Hepatocyte (in vitro differentiated cells): ENCODE data around the gene CORO6. TPM values are rescaled to one million over a fixed set of nuclear protein-coding genes. Genes with fewer than 3 reads are reported as not detected.

Experiments
- DNase-seq: peaks from one replicate; pipeline ENCODE4 v3.0.0-alpha.2; 2016; ENCODE audit warnings: low spot score
- H2AFZ ChIP-seq: fragments of 200-600 bp; sonication (generic); 2 replicates; pipeline ENCODE4 v1.6.0; 2016; ENCODE audit warnings: antibody characterized with exemption, mild to moderate bottlenecking
- H3K27ac ChIP-seq: fragments of 200-600 bp; sonication (generic); 2 replicates; pipeline ENCODE4 v1.5.1; 2016; ENCODE audit warnings: mild to moderate bottlenecking
- H3K27me3 ChIP-seq: fragments of 200-600 bp; sonication (generic); 2 replicates; pipeline ENCODE4 v1.6.1; 2016
- H3K36me3 ChIP-seq: fragments of 200-600 bp; sonication (generic); replicated peaks from 2 replicates; pipeline ENCODE4 v1.5.1; 2016; ENCODE audit warnings: low read depth; ENCODE audit not compliant: insufficient read depth
- H3K4me1 ChIP-seq: fragments of 200-600 bp; sonication (generic); 2 replicates; pipeline ENCODE4 v1.5.1; 2016; ENCODE audit warnings: mild to moderate bottlenecking, moderate library complexity; ENCODE audit not compliant: insufficient read depth
- H3K4me2 ChIP-seq: fragments of 200-600 bp; sonication (generic); 2 replicates; pipeline ENCODE4 v1.6.0; 2016
- H3K4me3 ChIP-seq: fragments of 200-600 bp; sonication (generic); 2 replicates; pipeline ENCODE4 v1.5.1; 2016; ENCODE audit warnings: mild to moderate bottlenecking
- H3K79me2 ChIP-seq: fragments of 200-600 bp; sonication (generic); 2 replicates; pipeline ENCODE4 v1.6.0; 2017; ENCODE audit warnings: mild to moderate bottlenecking
- H3K9me2 ChIP-seq: fragments of 200-600 bp; sonication (generic); replicated peaks from 2 replicates; pipeline ENCODE4 v1.6.0; 2017; ENCODE audit warnings: mild to moderate bottlenecking; ENCODE audit not compliant: insufficient read depth
- H3K9me3 ChIP-seq: fragments of 200-600 bp; sonication (generic); 2 replicates; pipeline ENCODE4 v1.5.1; 2016; ENCODE audit warnings: low read depth, mild to moderate bottlenecking
- H4K20me1 ChIP-seq: fragments of 200-600 bp; sonication (generic); 2 replicates; pipeline ENCODE4 v1.6.0; 2016; ENCODE audit warnings: mild to moderate bottlenecking; ENCODE audit not compliant: insufficient read depth, poor library complexity, severe bottlenecking
- CTCF ChIP-seq: fragments of 200-600 bp; sonication (generic); IDR thresholded peaks from 2 replicates; pipeline ENCODE4 v1.5.1; 2016; ENCODE audit warnings: antibody characterized with exemption, mild to moderate bottlenecking; ENCODE audit not compliant: poor library complexity
- EZH2 ChIP-seq: fragments of 200-600 bp; sonication (generic); IDR thresholded peaks from 2 replicates; pipeline ENCODE4 v1.6.1; 2016; ENCODE audit warnings: antibody characterized with exemption, mild to moderate bottlenecking, borderline replicate concordance
- EZH2phosphoT487 ChIP-seq: fragments of 200-600 bp; sonication (generic); IDR thresholded peaks from one replicate; pipeline ENCODE4 v1.6.1; 2018; ENCODE audit warnings: antibody characterized with exemption, mild to moderate bottlenecking, low read depth, moderate library complexity; ENCODE audit not compliant: unreplicated experiment, severe bottlenecking
- WGBS: methylation state at CpG from one replicate; pipeline ENCODE4 v1.1.6; 2016; ENCODE audit warnings: low lambda C conversion rate; ENCODE audit errors: missing lambda C conversion rate; 5-methylcytosine and 5-hydroxymethylcytosine counted together
- polyA plus RNA-seq: library from polyadenylated mRNA; unstranded; fragments of >200 nt; fragmentation: Nextera tagmentation; extraction: Ambion mirVana; gene quantifications from 2 replicates; pipeline ENCODE4 v1.2.1, GENCODE V29; 2016
- total RNA-seq: library from RNA; depleted of rRNA; stranded (reverse); fragments of >200 nt; gene quantifications from 2 replicates; pipeline ENCODE4 v1.2.3, GENCODE V29; 2014

The CORO6 gene
- total and polyA plus RNA-seq, 2 experiments from 2014 or later, result 0.83 to 1.9 TPM

- Histone ChIP-seq H3K27me3 (peaks cover 19% of the 10 kb centered on the region), H3K4me2 (no peak overlapping the region), H3K27ac (no peak overlapping the region), H3K9me2 (no peaks in the 10 kb centered on the region), H3K9me3 (no peaks in the 10 kb centered on the region), H3K4me1 (peaks cover 6% of the 10 kb centered on the region), H3K36me3 (no peaks in the 10 kb centered on the region), H2AFZ (no peak overlapping the region), H3K4me3 (no peak overlapping the region), H3K79me2 (no peaks in the 10 kb centered on the region), H4K20me1 (no peaks in the 10 kb centered on the region)
- no peak for DNase-seq
- TF ChIP-seq EZH2phosphoT487 (no peak), EZH2 (no peak)
- 90% methylated on average over 3 of the region's 3 CpGs for WGBS
Observed at GRCh38 chr17:29610395-29610794, 12.3 kb downstream of the CORO6 start.

- TF ChIP-seq CTCF (no peak), EZH2phosphoT487 (no peak), EZH2 (no peak)
- 93% methylated on average over 14 of the region's 15 CpGs for WGBS
Observed at GRCh38 chr17:29608986-29609385, 13.7 kb downstream of the CORO6 start.

GRCh38 chr17:29607557-29608195, 15.0 kb downstream of the CORO6 start:
- Histone ChIP-seq H4K20me1 (no peaks in the 10 kb centered on the region), H3K9me2 (no peaks in the 10 kb centered on the region), H2AFZ (no peak overlapping the region), H3K36me3 (no peaks in the 10 kb centered on the region), H3K4me2 (no peak overlapping the region), H3K79me2 (no peaks in the 10 kb centered on the region), H3K27me3 (no peaks in the 10 kb centered on the region), H3K4me3 (no peak overlapping the region), H3K9me3 (no peaks in the 10 kb centered on the region), H3K27ac (no peak overlapping the region), H3K4me1 (no peaks in the 10 kb centered on the region)
- no peak for DNase-seq
- WGBS, result 93% methylated on average over 26 of the region's 29 CpGs
- TF ChIP-seq EZH2phosphoT487 (no peak), EZH2 (no peak), CTCF (no peak)

More at GRCh38 chr17:29608986-29609385, 13.7 kb downstream of the CORO6 start:
- Histone ChIP-seq H3K27me3 (peaks cover 5% of the 10 kb centered on the region), H3K4me2 (no peak overlapping the region), H4K20me1 (no peaks in the 10 kb centered on the region), H2AFZ (no peak overlapping the region), H3K9me2 (no peaks in the 10 kb centered on the region), H3K27ac (no peak overlapping the region), H3K4me3 (no peak overlapping the region), H3K9me3 (no peaks in the 10 kb centered on the region), H3K79me2 (no peaks in the 10 kb centered on the region), H3K36me3 (no peaks in the 10 kb centered on the region), H3K4me1 (peaks cover 3% of the 10 kb centered on the region)
- DNase-seq, result no peak

DNA sequence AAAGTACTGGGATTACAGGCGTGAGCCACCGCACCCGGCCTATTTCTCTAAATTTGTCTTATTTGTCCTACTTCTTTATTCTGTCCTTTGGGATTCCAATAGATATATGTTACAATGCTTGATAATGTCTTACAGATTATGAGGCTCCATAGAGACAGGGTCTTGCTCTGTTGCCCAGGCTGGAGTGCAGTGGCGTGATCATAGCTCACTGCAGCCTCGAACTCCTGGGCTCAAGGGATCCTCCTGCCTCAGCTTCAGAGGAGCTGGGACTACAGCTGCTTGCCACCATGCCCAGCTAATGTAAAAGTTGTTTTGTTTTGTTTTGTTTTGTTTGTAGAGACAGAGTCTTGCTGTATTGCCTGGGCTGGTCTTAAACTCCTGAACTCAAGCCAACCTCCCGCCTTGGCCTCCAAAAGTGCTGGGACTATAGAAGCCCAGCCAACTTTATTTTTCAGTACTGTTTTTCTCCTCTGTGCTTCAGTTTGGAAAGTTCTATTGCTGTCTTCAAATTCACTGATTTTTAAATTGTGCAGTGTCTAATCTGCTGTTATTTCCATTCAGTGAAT, 19.5 kb downstream of the CORO6 start:
- Histone ChIP-seq H3K4me3 (no peak overlapping the region), H3K36me3 (no peaks in the 10 kb centered on the region), H3K9me2 (no peaks in the 10 kb centered on the region), H4K20me1 (no peaks in the 10 kb centered on the region), H2AFZ (no peak overlapping the region), H3K27me3 (no peaks in the 10 kb centered on the region), H3K4me2 (no peak overlapping the region), H3K9me3 (no peaks in the 10 kb centered on the region), H3K4me1 (no peaks in the 10 kb centered on the region), H3K79me2 (peaks cover 3% of the 10 kb centered on the region), H3K27ac (no peak overlapping the region)
- TF ChIP-seq EZH2phosphoT487 (no peak), CTCF (no peak), EZH2 (no peak)
- WGBS, result 96% methylated on average over 6 of the region's 6 CpGs
- DNase-seq, result no peak
